ENCODE data around the gene RAMP1.

RAMP1 gene

DNA sequence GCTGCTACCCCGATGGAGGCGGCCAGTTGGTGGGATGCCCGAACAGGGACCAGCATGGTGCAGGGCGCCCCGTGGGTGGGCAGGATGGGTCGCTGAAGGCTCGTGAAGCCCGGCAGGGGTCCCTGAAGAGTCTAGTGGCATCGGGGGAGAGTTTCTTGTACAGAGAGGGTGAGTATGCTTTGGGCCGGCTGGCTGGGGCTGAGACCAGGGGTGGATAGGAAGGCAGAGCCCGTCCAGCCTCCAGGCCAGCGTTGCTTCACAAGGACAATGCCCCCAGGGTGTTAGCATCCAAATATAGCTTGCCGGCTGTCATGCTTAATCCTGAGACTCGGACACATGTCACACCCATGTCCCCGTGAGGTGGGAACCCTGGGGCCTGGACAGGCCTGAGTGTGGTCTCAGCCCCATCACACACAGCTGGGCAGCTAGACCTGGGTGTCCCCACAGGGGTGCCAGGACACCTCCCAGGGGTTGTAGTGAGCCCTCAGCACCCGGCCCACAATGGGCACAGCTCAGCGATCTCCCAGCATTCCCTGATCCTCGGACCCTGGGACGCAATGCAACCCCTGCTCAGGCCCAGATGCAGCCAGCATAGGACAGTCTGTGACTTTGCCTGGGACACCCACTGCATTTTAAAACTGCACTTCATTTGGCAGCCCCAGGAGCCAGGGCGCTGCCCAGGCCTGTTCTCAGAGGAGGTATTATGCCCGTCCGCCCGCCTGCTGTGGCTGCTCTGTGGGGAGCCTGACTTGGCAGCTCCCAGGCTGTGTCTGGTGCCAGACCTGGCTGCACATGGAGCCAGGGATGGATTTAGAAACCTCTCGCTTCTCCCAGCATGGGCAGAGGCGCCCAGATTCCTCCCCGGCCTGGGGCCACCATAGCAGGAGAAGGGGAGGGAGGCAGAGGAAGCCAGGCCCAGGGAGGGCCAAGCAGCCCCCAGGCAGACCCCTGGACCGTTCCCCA, 36.4 kb downstream of the RAMP1 start:
- TF ChIP-seq FOXP2 (optimal IDR thresholded peaks at IDR 0.05; ENCODE audit: borderline replicate concordance, extremely low read depth, extremely low read length, insufficient read depth) (no peak), POLR2AphosphoS5 (IDR thresholded peaks at IDR 0.05; ENCODE audit: low read depth, low read length) (no peak), REST (IDR thresholded peaks at IDR 0.05; ENCODE audit: insufficient read depth in 1 of 2, low read depth in 2 of 2, low read length in 2 of 2) (no peak), SIN3A (IDR thresholded peaks at IDR 0.05; ENCODE audit: borderline replicate concordance, insufficient read depth, low read length) (no peak), TAF1 (IDR thresholded peaks at IDR 0.05; ENCODE audit: borderline replicate concordance, insufficient read depth, low read length) (no peak)

- no peak for TF ChIP-seq POLR2AphosphoS5 (IDR thresholded peaks at IDR 0.05; ENCODE audit: low read depth, low read length)
- no peak for TF ChIP-seq TAF1 (IDR thresholded peaks at IDR 0.05; ENCODE audit: borderline replicate concordance, insufficient read depth, low read length)
- TF ChIP-seq REST (IDR thresholded peaks at IDR 0.05; ENCODE audit: insufficient read depth in 1 of 2, low read depth in 2 of 2, low read length in 2 of 2), result no peak
- no peak for TF ChIP-seq SIN3A (IDR thresholded peaks at IDR 0.05; ENCODE audit: borderline replicate concordance, insufficient read depth, low read length)
- TF ChIP-seq FOXP2 (optimal IDR thresholded peaks at IDR 0.05; ENCODE audit: borderline replicate concordance, extremely low read depth, extremely low read length, insufficient read depth), result no peak
These were observed 37.1 kb downstream of the RAMP1 start for GRCh38 chr2:237896507-237896892.

DNA sequence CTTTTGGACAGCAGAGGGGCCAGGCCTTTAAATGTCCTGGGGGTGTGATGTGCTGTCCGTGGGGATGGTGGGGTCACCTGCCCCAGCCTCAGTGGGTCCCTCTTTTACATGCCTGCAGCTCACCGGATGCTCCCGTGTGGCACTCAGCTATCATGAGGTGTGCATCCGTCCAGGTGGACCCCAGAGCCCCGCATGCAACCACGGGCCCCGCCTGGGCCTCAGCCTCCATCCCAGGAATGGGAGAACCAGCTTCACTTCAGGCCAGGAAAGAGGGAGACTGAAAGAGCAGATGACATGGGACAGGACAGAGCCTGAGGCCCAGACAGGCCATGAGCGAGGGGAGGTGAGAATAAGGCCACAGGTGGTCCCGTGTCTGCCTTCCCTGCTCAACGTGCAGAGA, 37.5 kb downstream of the RAMP1 start:
- TF ChIP-seq SIN3A (IDR thresholded peaks at IDR 0.05; ENCODE audit: borderline replicate concordance, insufficient read depth, low read length) (no peak), TAF1 (IDR thresholded peaks at IDR 0.05; ENCODE audit: borderline replicate concordance, insufficient read depth, low read length) (no peak), FOXP2 (optimal IDR thresholded peaks at IDR 0.05; ENCODE audit: borderline replicate concordance, extremely low read depth, extremely low read length, insufficient read depth) (no peak), POLR2AphosphoS5 (IDR thresholded peaks at IDR 0.05; ENCODE audit: low read depth, low read length) (no peak), REST (IDR thresholded peaks at IDR 0.05; ENCODE audit: insufficient read depth in 1 of 2, low read depth in 2 of 2, low read length in 2 of 2) (no peak)

GRCh38 chr2:237898057-237898414, 38.6 kb downstream of the RAMP1 start:
- no peak for TF ChIP-seq SIN3A (IDR thresholded peaks at IDR 0.05; ENCODE audit: borderline replicate concordance, insufficient read depth, low read length)
- TF ChIP-seq REST (IDR thresholded peaks at IDR 0.05; ENCODE audit: insufficient read depth in 1 of 2, low read depth in 2 of 2, low read length in 2 of 2), result no peak
- TF ChIP-seq POLR2AphosphoS5 (IDR thresholded peaks at IDR 0.05; ENCODE audit: low read depth, low read length), result no peak
- TF ChIP-seq FOXP2 (optimal IDR thresholded peaks at IDR 0.05; ENCODE audit: borderline replicate concordance, extremely low read depth, extremely low read length, insufficient read depth), result no peak
- TF ChIP-seq TAF1 (IDR thresholded peaks at IDR 0.05; ENCODE audit: borderline replicate concordance, insufficient read depth, low read length), result no peak

All from PFSK-1 (cell line).